Thyroid gland (tissue), 4 donors: ENCODE results near the gene WDR19. TPM values are rescaled to one million over a fixed set of nuclear protein-coding genes. Genes with fewer than 3 reads are reported as not detected.
"Not testable (repeated sequence)": the region's sequence is repeated elsewhere in the genome, so short reads cannot be mapped to it uniquely, and the experiment has no call there.

Experiments
- DNase-seq, 2 donors: peaks; one replicate each; pipeline ENCODE4 v3.0.0-alpha.2; 2019
- H3K27ac ChIP-seq, 3 donors: fragments of 200-600 bp; sonication (generic); 1 replicate in 2 of 3; 2 replicates in 1 of 3; pipeline ENCODE4 v1.5.1; 2016 to 2019; ENCODE audit warnings: mild to moderate bottlenecking in 1 of 3, moderate library complexity in 1 of 3
- H3K27me3 ChIP-seq: fragments of 200-600 bp; sonication (generic); one replicate; pipeline ENCODE4 v1.5.1; 2019
- H3K36me3 ChIP-seq, 2 donors: fragments of 200-600 bp; sonication (generic); one replicate each; pipeline ENCODE4 v1.5.1; 2016 to 2019
- H3K4me1 ChIP-seq, 2 donors: fragments of 200-600 bp; sonication (generic); one replicate each; pipeline ENCODE4 v1.5.1; 2017 to 2019
- H3K4me3 ChIP-seq, 3 donors: fragments of 200-600 bp; sonication (generic); replicated peaks in 1 of 3; 1 replicate in 2 of 3; 2 replicates in 1 of 3; pipeline ENCODE4 v1.5.1; 2016; ENCODE audit warnings: mild to moderate bottlenecking in 1 of 3
- H3K9me3 ChIP-seq: fragments of 200-600 bp; sonication (generic); one replicate; pipeline ENCODE4 v1.5.1; 2017
- POLR2A ChIP-seq, 2 donors: fragments of 450-650 bp; IDR thresholded peaks; one replicate each; pipeline ENCODE4 v1.6.1; 2017; ENCODE audit warnings: antibody characterized with exemption in 2 of 2, mild to moderate bottlenecking in 2 of 2, moderate library complexity in 1 of 2
- WGBS, 2 donors: methylation state at CpG; one replicate each; pipeline ENCODE4 v1.1.5; 2017; 5-methylcytosine and 5-hydroxymethylcytosine counted together
- intact Hi-C: fragments of 100-400 bp; cut with DNase I; formaldehyde crosslinking; loops from one replicate; pipeline ENCODE4 v1.15.1; 2023
- total RNA-seq, 4 donors: library from RNA; depleted of rRNA; stranded (reverse); fragments of >200 nt; gene quantifications; one replicate each; pipeline ENCODE4 v1.2.3, GENCODE V29; 2016
- TF ChIP-seq, protein P1 (sequence below), 6 experiments: fragments of 200-600 bp in 3 of 6; fragments of 450-650 bp in 3 of 6; sonication (generic) in 3 of 6; IDR thresholded peaks; one replicate each; pipeline ENCODE4 v1.5.1; 2016 to 2019; ENCODE audit warnings: antibody characterized with exemption in 6 of 6, mild to moderate bottlenecking in 2 of 6, inconsistent platforms in 1 of 6, moderate library complexity in 1 of 6

WDR19 gene
- total RNA-seq, 4 donors from 2014 or later = 62.9 to 92.9 (median 82.0) TPM

DNA sequence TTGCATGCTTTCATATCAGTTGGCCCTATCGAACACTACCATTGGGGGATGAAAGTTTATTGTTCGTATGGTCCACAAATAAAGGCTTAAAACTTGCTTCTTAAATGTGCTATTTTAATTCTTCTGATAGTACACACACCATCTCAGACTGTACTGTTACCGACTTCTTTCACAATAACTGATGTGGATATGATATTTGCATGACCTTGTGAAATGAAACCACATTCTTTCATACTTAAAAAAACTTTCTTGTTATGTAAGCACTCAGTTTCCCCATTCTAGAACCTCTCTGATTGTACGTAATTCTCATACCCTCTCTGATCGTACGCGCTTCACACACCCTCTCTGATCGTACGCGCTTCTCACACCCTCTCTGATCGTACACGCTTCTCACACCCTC, 12.0 kb upstream of the WDR19 start:
- Histone ChIP-seq H3K27me3 (no peaks in the 10 kb centered on the region), H3K36me3 (no peaks in the 10 kb centered on the region), H3K27ac (no peak overlapping the region), H3K4me1 (no peaks in the 10 kb centered on the region), H3K4me3 (no peak overlapping the region), H3K9me3 (no peaks in the 10 kb centered on the region)
- 95 to 96% methylated on average over 12 of the region's 12 CpGs for WGBS, 2 donors
- DNase-seq = no peak
- TF ChIP-seq POLR2A (IDR thresholded peaks at IDR 0.05) = no peak
- TF ChIP-seq, protein P1, sequence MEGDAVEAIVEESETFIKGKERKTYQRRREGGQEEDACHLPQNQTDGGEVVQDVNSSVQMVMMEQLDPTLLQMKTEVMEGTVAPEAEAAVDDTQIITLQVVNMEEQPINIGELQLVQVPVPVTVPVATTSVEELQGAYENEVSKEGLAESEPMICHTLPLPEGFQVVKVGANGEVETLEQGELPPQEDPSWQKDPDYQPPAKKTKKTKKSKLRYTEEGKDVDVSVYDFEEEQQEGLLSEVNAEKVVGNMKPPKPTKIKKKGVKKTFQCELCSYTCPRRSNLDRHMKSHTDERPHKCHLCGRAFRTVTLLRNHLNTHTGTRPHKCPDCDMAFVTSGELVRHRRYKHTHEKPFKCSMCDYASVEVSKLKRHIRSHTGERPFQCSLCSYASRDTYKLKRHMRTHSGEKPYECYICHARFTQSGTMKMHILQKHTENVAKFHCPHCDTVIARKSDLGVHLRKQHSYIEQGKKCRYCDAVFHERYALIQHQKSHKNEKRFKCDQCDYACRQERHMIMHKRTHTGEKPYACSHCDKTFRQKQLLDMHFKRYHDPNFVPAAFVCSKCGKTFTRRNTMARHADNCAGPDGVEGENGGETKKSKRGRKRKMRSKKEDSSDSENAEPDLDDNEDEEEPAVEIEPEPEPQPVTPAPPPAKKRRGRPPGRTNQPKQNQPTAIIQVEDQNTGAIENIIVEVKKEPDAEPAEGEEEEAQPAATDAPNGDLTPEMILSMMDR (IDR thresholded peaks at IDR 0.05) = no peak
- intact Hi-C loops = no loop called here

DNA sequence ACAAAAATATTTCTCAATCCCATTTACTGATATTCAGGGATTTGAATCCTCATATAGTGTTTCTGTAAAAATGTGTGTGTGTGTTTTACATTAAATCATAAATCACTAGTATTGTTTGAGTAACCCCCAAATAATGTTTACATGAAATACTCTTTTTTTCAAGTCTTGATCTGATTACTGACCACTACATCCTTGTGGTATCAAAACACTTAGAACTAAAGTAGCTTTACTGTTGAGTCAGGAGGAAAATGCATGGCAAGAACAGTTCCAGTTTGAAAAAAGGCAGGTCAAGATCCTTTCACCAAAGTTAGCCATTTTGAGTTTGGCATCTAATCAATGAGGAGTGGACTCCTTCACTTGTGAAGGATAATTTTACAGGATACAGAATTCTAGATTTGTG, 3.6 kb upstream of the WDR19 start:
- Histone ChIP-seq H3K27ac (no peak overlapping the region), H3K4me3 (no peak overlapping the region), H3K9me3 (no peaks in the 10 kb centered on the region), H3K27me3 (no peaks in the 10 kb centered on the region), H3K36me3 (no peaks in the 10 kb centered on the region), H3K4me1 (peaks cover 4 to 5% of the 10 kb centered on the region in 2 donors)
- TF ChIP-seq, protein P1 (IDR thresholded peaks at IDR 0.05) = no peak
- TF ChIP-seq POLR2A (IDR thresholded peaks at IDR 0.05) = no peak
- intact Hi-C loops = no loop called here
- DNase-seq = no peak

DNA sequence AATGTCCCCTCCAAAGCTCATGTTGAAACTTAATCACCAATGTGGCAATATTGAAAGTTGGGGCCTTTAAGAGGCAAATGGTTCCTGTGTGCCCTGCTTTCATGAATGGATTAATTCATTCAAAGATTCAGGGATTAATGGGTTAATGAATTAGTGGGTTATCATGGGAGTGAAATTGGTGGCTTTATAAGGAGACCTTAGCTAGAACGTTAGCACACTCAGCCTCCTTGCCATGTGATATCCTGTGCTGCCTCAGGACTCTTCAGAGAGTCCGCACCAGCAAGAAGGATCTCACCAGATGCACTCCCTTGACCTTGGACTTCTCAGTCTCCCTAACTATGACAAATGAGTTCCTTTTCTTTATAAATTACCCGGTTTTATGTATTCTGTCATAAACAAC, 2.6 kb upstream of the WDR19 start:
- no peaks in the 10 kb centered on the region for H3K27me3 ChIP-seq
- DNase-seq = no peak
- no peak overlapping the region for H3K4me3 ChIP-seq
- H3K36me3 ChIP-seq = no peaks in the 10 kb centered on the region
- no peaks in the 10 kb centered on the region for H3K9me3 ChIP-seq
- no peak for TF ChIP-seq POLR2A (IDR thresholded peaks at IDR 0.05)
- intact Hi-C loops = no loop called here
- no peak overlapping the region for H3K27ac ChIP-seq
- 71 to 79% methylated on average over 3 of the region's 3 CpGs for WGBS, 2 donors
- H3K4me1 ChIP-seq = peaks cover 7 to 10% of the 10 kb centered on the region in 2 donors

DNA sequence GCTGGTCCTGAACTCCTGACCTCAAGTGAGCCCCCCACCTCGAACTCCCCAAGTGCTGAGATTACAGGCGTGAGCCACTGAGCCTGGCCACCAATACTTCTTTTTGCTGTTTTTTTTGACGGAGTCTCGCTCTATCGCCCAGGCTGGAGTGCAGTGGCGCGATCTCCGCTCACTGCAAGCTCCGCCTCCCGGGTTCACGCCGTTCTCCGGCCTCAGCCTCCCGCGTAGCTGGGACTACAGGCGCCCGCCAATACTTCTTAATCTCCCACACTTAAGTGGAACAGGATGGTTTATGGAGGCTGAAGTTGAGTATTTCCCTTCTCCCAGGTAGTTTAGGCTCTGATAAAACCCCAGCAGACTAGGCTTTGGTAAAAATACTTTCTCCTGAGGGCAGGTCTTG, 1.7 kb upstream of the WDR19 start:
- intact Hi-C loops, H3K4me1 ChIP-seq, H3K27ac ChIP-seq, H3K4me3 ChIP-seq, DNase-seq, H3K9me3 ChIP-seq, H3K27me3 ChIP-seq, H3K36me3 ChIP-seq: not testable (repeated sequence)
- WGBS, 2 donors = 97% methylated on average over 17 of the region's 17 CpGs

DNA sequence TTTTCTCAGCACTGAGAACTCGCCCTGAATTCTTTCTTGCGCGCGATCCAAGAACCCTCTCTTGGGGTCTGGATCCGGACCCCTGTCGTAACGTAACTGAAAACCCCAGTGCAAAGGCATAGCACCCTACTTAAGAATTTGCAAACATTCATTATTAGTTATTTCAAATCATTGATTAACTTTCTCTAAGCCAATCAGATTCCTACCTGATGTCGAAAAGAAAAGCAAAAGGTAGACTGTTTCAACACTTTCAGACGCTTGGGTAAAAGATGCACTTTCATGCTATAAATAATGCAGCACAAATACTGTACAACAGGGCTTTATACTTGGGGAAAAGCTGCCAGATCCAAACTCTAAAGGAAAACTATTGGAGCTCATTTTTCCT, 817 bp upstream of the WDR19 start:
- intact Hi-C loops = no loop called here
- Histone ChIP-seq H3K4me1 (peaks cover 7 to 10% of the 10 kb centered on the region in 2 donors), H3K27me3 (no peaks in the 10 kb centered on the region), H3K36me3 (peaks cover 0 to under 1% of the 10 kb centered on the region in 2 donors), H3K9me3 (no peaks in the 10 kb centered on the region), H3K4me3 (peak overlapping the region in 1 of 3 donors; percentile 15), H3K27ac (peak overlapping the region in 1 of 3 donors; percentile 55)
- WGBS, 2 donors = 67 to 73% methylated on average over 9 of the region's 9 CpGs
- DNase-seq = no peak
- TF ChIP-seq POLR2A (IDR thresholded peaks at IDR 0.05) = no peak
- TF ChIP-seq, protein P1 (IDR thresholded peaks at IDR 0.05) = no peak

DNA sequence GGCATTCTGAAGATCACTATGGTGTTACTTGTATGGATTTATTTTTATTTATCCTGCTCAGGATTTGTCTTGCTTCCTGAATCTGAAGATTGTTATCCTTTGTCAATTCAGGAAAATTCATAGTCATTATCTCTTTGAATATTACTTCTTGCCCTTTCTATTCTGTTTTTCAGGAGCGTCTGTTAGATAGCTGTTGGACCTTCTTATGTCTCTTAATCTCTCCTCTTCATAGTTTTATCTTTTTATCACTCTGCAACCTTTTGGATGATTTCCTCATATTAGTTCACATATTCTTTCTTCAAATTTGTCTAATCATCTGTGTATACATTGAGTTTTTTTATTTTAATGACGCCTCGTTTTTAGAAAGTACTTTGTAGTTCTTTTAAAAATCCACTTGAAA, 19.6 kb downstream of the WDR19 start:
- no peak overlapping the region for H3K4me3 ChIP-seq
- no peaks in the 10 kb centered on the region for H3K9me3 ChIP-seq
- WGBS, 2 donors = 95 to 97% methylated on average over 3 of the region's 3 CpGs
- no peak for DNase-seq
- intact Hi-C loops = no loop called here
- no peak overlapping the region for H3K27ac ChIP-seq
- no peaks in the 10 kb centered on the region for H3K27me3 ChIP-seq
- H3K36me3 ChIP-seq = peaks cover 13 to 26% of the 10 kb centered on the region in 2 donors
- H3K4me1 ChIP-seq = no peaks in the 10 kb centered on the region
- TF ChIP-seq, protein P1 (IDR thresholded peaks at IDR 0.05) = no peak
- TF ChIP-seq POLR2A (IDR thresholded peaks at IDR 0.05) = no peak
